Measurements from ENCODE around the gene SH3D21.

The SH3D21 gene

GRCh38 chr1:36358514-36359084 lies 52.4 kb downstream of the SH3D21 start:
- no peak for DNase-seq (ENCODE audit: low read depth in 2 of 2)

GRCh38 chr1:36359383-36359782 lies 53.2 kb downstream of the SH3D21 start:
- DNase-seq (ENCODE audit: low read depth in 2 of 2), result no peak

DNA sequence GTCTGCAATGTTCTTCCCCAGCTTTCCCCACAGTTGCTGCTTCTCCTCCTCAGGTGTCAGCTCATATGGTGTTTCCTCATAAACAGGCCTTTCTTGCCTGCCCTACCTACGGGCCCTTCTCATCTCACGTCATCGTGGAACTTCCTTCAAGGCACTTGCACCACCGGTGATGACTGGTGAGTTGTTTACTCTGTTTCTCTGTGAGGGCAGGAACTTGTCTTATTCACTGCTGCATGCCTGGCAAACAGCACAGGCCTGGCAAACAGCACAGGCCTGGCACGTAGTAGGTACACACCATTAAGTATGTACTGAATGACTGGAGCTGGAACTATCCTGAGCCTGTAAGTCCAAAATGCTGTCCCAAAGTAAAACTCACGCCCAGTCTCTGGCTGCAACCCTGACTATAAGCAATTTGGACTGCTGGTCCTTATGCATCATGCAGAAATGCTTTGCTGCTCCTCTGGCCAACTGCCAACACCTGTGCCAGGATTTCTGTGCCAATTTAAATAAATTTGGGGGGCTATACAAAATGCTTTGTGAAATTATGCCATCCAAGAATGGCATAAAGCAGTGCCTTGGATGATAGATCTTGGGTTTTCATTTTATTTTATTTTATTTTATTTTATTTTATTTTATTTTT lies 53.9 kb downstream of the SH3D21 start:
- no peak for DNase-seq (ENCODE audit: low read depth in 2 of 2)

GRCh38 chr1:36365381-36365780 lies 59.2 kb downstream of the SH3D21 start:
- DNase-seq (ENCODE audit: low read depth in 2 of 2), result peak in 1 of 2 experiments; percentile 48

GRCh38 chr1:36366091-36366661 lies 60.0 kb downstream of the SH3D21 start:
- peak in 1 of 2 experiments; percentile 54 for DNase-seq (ENCODE audit: low read depth in 2 of 2)

- no peak for DNase-seq (ENCODE audit: low read depth in 2 of 2)
Observed at GRCh38 chr1:36367066-36367465, 60.9 kb downstream of the SH3D21 start.

- DNase-seq (ENCODE audit: low read depth in 2 of 2), result no peak
Observed at GRCh38 chr1:36367798-36368197, 61.6 kb downstream of the SH3D21 start.

DNA sequence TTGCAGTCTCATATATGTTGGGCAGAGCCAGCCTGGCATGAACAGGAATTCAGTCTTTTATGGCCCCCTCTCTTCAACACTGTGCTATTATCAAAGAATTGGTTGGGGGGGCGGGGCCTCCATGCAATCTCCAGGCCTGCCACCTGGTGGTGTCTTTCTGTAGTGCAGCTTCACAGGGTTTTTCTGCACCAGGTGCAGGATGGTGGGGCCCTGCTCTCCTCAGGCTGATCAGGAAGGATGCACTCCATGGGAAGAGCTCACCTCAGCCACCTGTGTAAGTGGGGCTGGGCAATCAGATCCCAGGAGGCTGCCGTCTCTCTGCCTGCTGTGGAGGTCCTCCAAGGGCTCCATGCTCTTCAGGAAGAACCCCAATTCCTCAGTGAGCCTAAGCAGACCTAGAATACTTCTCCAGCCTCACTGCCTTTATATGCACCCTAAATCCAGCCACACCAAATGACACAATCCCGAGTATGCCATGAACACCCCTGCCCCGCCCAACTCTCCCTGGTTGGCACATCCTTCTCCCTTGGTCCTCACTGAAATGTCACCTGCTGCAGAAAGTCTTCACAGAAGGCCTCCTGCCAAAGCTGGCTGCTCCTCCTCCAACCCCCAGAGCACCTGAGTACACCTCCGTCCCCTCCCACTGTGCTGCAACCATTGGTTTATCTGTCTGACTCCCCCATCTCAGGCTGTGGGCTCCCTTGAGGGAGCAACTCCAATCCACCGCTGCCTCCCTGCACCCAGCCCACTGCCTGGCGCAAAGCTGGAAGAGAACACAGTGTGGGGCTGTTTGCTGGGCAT lies 63.1 kb downstream of the SH3D21 start:
- DNase-seq (ENCODE audit: low read depth in 2 of 2), result no peak
